HG03354 (cell line): Measurements from ENCODE around the gene YTHDF1.

Experiments
- ATAC-seq: cut with Tn5 transposase; IDR thresholded peaks from one replicate; pipeline ENCODE4 v1.9.1; 2021; ENCODE audit warnings: mild to moderate bottlenecking; ENCODE audit not compliant: unreplicated experiment, poor library complexity, severe bottlenecking

Gene YTHDF1

DNA sequence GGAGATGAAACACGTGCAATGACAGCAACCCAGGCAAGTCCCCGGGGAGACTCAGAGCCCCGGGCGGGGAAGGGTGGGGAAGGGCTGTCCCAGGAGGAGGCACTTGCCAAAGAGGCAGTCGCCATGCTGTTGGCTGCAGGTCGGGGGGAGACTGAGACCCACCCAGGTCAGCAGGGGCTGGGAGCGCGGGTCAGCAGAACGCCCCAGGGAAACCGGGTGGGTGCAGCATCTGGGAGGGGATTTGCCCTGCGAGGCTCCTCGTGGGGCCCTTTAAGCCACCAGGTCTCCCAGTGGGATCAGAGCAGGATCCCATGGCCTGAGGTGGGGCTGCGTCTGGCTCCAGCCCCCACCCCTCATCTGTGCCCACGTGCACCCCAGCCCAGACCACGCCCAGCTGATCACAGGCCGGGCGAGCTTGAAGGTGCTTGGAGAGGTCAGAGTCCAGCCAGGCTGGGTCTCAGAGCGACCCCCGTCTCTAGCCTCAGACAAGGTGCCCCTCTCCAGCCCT lies 65.5 kb downstream of the YTHDF1 start:
- ATAC-seq = no peak

DNA sequence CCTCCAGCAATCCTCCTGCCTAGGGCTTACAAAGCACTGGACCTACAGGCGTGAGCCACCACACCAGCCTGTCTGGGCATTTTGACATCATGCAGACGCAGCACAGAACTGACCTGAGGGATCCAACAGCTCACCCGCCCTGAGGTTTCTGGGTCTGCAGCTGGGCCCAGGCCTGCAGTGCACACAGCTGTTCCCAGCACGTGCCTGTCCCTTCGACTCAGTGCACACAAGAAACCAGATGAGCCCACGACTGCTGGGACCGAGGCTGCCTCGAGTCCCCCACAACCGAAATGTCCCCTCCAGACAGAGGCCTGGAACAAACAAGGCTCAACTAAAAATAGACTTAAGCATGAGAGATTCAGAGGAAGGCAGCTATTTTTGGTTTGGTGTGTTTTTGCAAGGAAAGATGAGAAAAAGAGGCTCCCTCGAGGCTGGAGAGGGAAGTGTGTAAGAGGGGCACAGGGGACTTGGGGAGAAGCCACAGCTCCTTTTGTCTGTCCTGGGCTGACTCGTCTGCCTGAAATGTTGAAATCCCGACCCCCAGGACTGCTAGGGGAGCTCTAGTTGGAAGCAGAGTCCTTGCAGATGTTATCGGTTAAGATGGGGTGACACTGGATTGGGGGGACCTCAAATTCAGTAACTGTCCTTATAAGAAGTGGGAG lies 66.3 kb downstream of the YTHDF1 start:
- no peak for ATAC-seq

DNA sequence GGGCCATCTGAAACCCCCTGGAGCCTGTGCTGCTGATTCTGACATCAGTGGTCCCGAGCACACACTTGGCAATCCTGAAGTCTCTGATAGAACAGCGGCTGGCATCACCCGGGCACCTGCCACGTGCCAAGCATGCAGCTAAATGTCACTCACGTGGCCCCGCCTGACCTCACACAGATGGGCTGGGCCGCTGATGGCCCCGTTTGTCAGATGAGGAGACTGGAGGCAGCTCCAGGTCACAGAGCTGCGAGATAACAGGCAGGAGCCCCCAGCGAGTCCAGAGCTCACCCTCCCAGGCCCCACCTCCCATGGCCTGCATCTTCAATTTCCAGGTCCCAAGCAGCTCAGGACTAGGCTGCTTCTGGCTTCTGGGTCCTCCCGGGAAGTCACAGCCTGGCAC lies 67.2 kb downstream of the YTHDF1 start:
- ATAC-seq = no peak

DNA sequence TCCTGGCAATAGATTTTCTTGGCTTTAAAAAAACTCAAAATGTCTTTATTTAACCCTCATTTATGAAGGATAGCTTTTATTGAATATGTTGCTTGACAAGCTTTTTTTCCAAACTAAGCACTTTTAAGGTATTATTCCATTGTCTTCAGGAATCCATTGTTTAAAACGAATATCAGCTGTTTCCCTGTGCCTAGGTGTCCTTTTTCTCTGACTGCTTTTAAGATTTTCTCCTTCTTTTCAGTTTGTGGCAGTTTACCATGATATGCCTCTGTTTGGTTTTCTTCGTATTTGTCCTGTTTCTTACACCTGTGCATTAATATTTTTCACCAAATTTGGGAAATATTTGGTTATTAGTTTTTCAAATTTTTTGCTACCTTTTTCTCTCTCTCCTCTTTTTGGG lies 68.4 kb downstream of the YTHDF1 start:
- no peak for ATAC-seq
